Gastroesophageal sphincter (tissue), 4 donors: ENCODE results near the gene SLC47A2. TPM values are rescaled to one million over a fixed set of nuclear protein-coding genes. Genes with fewer than 3 reads are reported as not detected.
"Not testable (repeated sequence)": the region's sequence is repeated elsewhere in the genome, so short reads cannot be mapped to it uniquely, and the experiment has no call there.

Experiments
- ATAC-seq: fragments of 150-250 bp; one replicate; pipeline ENCODE4 v1.9.1; 2016; ENCODE audit warnings: mild to moderate bottlenecking, moderate library complexity
- H3K27ac ChIP-seq, 4 donors: fragments of 200-600 bp; sonication (generic) in 3 of 4; 1 replicate in 3 of 4; 2 replicates in 1 of 4; pipeline ENCODE4 v1.5.1; 2016 to 2019
- H3K27me3 ChIP-seq: fragments of 200-600 bp; sonication (generic); one replicate; pipeline ENCODE4 v1.5.1; 2019
- H3K36me3 ChIP-seq, 2 donors: fragments of 200-600 bp; sonication (generic); one replicate each; pipeline ENCODE4 v1.5.1; 2019; ENCODE audit warnings: control low read depth in 1 of 2
- H3K4me1 ChIP-seq, 3 donors: fragments of 200-600 bp; sonication (generic); 1 replicate in 2 of 3; 2 replicates in 1 of 3; pipeline ENCODE4 v1.5.1; 2016 to 2019; ENCODE audit warnings: control low read depth in 2 of 3
- H3K4me3 ChIP-seq, 2 donors: fragments of 200-600 bp; sonication (generic); one replicate each; pipeline ENCODE4 v1.5.1; 2019; ENCODE audit warnings: mild to moderate bottlenecking in 1 of 2, moderate library complexity in 1 of 2
- H3K9me3 ChIP-seq, 3 donors: fragments of 200-600 bp; sonication (generic); one replicate each; pipeline ENCODE4 v1.5.1; 2017 to 2019; ENCODE audit warnings: control low read depth in 2 of 3
- EP300 ChIP-seq: sonication (generic); formaldehyde crosslinking; IDR thresholded peaks from one replicate; pipeline ENCODE4 v1.6.1; 2017; ENCODE audit warnings: antibody characterized with exemption, mild to moderate bottlenecking
- POLR2A ChIP-seq, 2 donors: fragments of 450-650 bp; IDR thresholded peaks; one replicate each; pipeline ENCODE4 v1.6.1; 2017; ENCODE audit warnings: antibody characterized with exemption in 2 of 2, mild to moderate bottlenecking in 2 of 2, moderate library complexity in 1 of 2
- POLR2AphosphoS5 ChIP-seq: sonication (generic); formaldehyde crosslinking; IDR thresholded peaks from one replicate; pipeline ENCODE4 v1.6.1; 2017; ENCODE audit warnings: antibody characterized with exemption
- WGBS, 2 donors: methylation state at CpG; one replicate each; pipeline ENCODE4 v1.1.5; 2018; ENCODE audit warnings: low coverage in 1 of 2; 5-methylcytosine and 5-hydroxymethylcytosine counted together
- total RNA-seq, 4 donors: library from RNA; depleted of rRNA; stranded (reverse); fragments of >200 nt; gene quantifications; one replicate each; pipeline ENCODE4 v1.1.0, GENCODE V29; 2016
- TF ChIP-seq, protein P1 (sequence below), 4 experiments: fragments of 200-600 bp in 2 of 4; fragments of 450-650 bp in 2 of 4; sonication (generic) in 1 of 4; IDR thresholded peaks; one replicate each; pipeline ENCODE4 v1.5.1; 2017 to 2019; ENCODE audit warnings: antibody characterized with exemption in 4 of 4, mild to moderate bottlenecking in 2 of 4, moderate library complexity in 2 of 4

The SLC47A2 gene, protein sequence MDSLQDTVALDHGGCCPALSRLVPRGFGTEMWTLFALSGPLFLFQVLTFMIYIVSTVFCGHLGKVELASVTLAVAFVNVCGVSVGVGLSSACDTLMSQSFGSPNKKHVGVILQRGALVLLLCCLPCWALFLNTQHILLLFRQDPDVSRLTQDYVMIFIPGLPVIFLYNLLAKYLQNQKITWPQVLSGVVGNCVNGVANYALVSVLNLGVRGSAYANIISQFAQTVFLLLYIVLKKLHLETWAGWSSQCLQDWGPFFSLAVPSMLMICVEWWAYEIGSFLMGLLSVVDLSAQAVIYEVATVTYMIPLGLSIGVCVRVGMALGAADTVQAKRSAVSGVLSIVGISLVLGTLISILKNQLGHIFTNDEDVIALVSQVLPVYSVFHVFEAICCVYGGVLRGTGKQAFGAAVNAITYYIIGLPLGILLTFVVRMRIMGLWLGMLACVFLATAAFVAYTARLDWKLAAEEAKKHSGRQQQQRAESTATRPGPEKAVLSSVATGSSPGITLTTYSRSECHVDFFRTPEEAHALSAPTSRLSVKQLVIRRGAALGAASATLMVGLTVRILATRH
- not detected for total RNA-seq

DNA sequence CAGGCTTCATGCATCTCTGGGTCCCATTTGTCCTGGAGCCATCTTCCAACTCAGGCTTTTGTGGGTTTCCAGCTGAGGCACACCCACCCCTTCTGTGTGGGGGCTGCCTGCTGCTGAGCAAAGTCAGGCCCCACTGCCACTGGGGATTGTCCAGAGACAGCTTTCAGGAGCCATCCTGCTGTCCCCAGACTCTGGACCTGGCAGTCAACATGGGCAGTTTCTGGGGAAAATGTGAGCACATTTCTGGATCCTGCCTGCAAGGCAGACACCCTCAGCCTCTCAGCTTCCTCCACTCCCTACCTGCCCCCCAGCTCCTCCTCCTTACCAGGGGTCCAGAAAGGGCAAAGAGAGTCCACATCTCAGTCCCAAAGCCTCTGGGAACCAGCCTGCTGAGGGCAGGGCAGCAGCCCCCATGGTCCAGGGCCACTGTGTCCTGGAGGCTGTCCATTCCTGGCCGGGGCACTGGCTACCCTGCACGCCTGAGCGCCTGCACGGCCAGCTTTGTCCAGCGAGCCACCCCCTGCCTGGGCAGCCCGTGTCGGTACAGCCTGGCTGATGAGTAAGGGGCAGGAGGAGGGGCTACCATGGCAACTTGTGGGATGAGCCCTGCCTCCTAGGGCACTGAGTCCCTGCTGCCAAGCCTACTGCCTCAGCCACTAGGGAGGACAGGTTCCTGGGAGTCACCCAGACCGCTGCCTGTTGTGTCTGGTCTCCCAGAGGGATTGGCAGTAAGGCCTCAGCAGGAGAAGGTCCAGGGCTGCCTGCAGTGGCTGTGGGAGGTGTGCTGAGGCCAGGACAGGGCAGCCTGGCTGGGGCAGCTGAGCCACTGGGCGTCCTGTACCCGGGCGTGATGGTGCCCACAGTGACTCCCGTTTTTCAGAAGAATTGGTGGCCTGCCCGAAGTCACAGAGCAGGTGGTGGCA lies at the start of gene SLC47A2:
Gene SLC47A2 (minus strand): TSS at position 477 of the 923 bp plus-strand sequence. CDS start 29 bp downstream, at position 448.
- H3K27me3 ChIP-seq = no peaks in the 10 kb centered on the region
- H3K4me3 ChIP-seq = no peak within 1 kb of the TSS
- 56% methylated on average over 7 of the region's 13 CpGs; no CpG with 5 or more reads in 1 of the 2 donors for WGBS, 2 donors
- no peaks in the 10 kb centered on the region for H3K36me3 ChIP-seq
- peaks cover 0 to 5% (median 5%) of the 10 kb centered on the region in 3 donors for H3K4me1 ChIP-seq
- no peak within 1 kb of the TSS for H3K27ac ChIP-seq
- H3K9me3 ChIP-seq = no peaks in the 10 kb centered on the region
- ATAC-seq = no peak
- TF ChIP-seq EP300 (no peak), POLR2AphosphoS5 (no peak), POLR2A (IDR thresholded peaks at IDR 0.05) (no peak)
- TF ChIP-seq, protein P1, sequence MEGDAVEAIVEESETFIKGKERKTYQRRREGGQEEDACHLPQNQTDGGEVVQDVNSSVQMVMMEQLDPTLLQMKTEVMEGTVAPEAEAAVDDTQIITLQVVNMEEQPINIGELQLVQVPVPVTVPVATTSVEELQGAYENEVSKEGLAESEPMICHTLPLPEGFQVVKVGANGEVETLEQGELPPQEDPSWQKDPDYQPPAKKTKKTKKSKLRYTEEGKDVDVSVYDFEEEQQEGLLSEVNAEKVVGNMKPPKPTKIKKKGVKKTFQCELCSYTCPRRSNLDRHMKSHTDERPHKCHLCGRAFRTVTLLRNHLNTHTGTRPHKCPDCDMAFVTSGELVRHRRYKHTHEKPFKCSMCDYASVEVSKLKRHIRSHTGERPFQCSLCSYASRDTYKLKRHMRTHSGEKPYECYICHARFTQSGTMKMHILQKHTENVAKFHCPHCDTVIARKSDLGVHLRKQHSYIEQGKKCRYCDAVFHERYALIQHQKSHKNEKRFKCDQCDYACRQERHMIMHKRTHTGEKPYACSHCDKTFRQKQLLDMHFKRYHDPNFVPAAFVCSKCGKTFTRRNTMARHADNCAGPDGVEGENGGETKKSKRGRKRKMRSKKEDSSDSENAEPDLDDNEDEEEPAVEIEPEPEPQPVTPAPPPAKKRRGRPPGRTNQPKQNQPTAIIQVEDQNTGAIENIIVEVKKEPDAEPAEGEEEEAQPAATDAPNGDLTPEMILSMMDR (IDR thresholded peaks at IDR 0.05) = no peak

DNA sequence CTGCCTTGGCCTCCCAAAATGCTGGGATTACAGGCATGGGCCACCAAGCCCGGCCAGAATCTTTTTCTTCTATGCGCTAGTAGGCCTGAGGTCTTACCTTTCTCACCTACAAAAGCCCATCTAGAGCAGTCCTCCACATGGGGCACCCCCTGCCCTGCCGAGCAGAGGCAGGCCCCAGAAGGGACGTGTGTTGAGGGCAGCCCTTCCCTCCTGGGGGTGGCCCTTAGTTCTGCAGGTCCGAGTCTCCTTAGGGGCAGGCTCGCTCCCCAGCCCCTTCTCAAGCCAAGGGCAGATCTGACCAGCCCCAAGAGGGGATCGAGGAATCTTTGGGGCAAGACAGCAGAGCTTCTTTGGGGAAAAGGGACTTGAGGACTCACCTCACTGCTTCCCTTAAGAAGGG lies 49.6 kb upstream of the SLC47A2 start:
- Histone ChIP-seq H3K36me3 (peaks cover 0 to 4% of the 10 kb centered on the region in 2 donors), H3K9me3 (no peaks in the 10 kb centered on the region), H3K27me3 (peaks cover 16% of the 10 kb centered on the region), H3K4me3 (no peak overlapping the region), H3K4me1 (peaks cover 0 to 15% (median 0%) of the 10 kb centered on the region in 3 donors), H3K27ac (no peak overlapping the region)
- WGBS, 2 donors = 71% methylated on average over 1 of the region's 7 CpGs; no CpG with 5 or more reads in 1 of the 2 donors
- ATAC-seq = no peak
- TF ChIP-seq, protein P1 (IDR thresholded peaks at IDR 0.05) = no peak
- no peak for TF ChIP-seq POLR2A (IDR thresholded peaks at IDR 0.05)
- no peak for TF ChIP-seq EP300
- no peak for TF ChIP-seq POLR2AphosphoS5

DNA sequence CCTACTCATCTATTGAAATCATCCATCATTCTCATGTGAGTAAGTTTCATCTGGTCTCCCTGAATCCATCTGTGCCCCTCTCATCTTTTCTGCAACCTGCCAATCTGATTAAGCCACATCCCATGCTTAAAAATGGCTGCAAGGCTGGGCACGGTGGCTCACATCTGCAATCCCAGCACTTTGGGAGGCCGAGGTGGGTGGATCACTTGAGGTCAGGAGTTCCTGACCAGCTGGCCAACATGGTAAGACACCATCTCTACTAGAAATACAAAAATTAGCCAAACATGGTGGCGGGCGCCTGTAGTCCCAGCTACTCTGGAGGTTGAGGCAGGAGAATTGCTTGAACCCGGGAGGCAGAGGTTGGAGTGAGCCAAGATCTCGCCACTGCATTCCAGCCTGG lies 47.6 kb upstream of the SLC47A2 start:
- not testable (repeated sequence) for H3K9me3 ChIP-seq, H3K27ac ChIP-seq, H3K4me3 ChIP-seq, ATAC-seq, H3K36me3 ChIP-seq
- H3K27me3 ChIP-seq = peaks cover 16% of the 10 kb centered on the region
- peaks cover 0 to 15% (median 0%) of the 10 kb centered on the region in 3 donors for H3K4me1 ChIP-seq
- WGBS, 2 donors = 94% methylated on average over 4 of the region's 6 CpGs; no CpG with 5 or more reads in 1 of the 2 donors

DNA sequence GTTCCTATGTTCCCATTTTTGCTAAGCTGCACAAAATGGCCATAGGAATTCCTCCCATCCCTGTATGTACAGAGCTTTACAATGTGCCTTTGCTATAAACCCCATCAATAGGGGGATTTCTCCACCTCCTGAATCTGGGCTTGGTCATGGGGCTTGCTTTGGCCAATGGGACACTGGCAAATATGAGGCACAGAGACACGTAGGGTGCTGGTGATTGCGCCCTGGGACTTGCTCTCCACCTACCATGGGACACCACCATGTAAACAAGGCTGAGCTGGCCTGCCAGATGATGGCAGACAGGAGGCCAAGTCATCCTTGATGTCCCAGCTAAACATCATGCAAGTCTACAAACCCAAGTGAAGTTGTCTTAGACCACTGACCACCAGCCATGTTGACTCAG lies 47.0 kb upstream of the SLC47A2 start:
- Histone ChIP-seq H3K9me3 (no peaks in the 10 kb centered on the region), H3K27me3 (peaks cover 16% of the 10 kb centered on the region), H3K36me3 (no peaks in the 10 kb centered on the region), H3K4me3 (no peak overlapping the region), H3K4me1 (peaks cover 0 to 15% (median 0%) of the 10 kb centered on the region in 3 donors), H3K27ac (no peak overlapping the region)
- TF ChIP-seq POLR2A (IDR thresholded peaks at IDR 0.05) (no peak), EP300 (no peak), POLR2AphosphoS5 (no peak)
- TF ChIP-seq, protein P1 (IDR thresholded peaks at IDR 0.05) = no peak
- ATAC-seq = no peak
- WGBS, 2 donors = 90% methylated on average over 2 of the region's 2 CpGs; no CpG with 5 or more reads in 1 of the 2 donors

DNA sequence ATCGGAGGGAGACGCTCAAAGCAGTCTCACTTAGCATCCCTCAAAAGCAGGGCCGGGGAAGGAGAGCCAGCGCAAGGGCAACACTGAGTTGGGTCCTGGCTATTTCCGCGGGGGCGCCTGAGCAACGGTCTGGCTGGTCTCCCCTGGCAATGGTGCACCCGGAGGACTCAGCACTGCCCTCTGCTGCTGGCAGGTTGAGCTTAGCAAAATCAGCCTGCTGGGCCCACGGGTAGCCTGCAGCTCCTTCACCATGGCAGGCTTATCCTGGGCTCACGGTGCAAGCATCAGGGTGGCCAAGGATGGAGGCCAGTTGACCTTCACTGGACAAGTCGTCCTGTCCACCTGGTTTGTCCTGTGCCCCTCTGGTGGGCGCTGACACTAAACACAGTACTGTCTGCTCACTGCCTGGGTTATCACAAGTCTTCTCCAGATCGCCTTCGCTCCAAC lies 46.2 kb upstream of the SLC47A2 start:
- peaks cover 0 to 15% (median 0%) of the 10 kb centered on the region in 3 donors for H3K4me1 ChIP-seq
- 51 to 100% methylated on average over 2 to 6 of the region's 15 CpGs for WGBS, 2 donors
- no peak overlapping the region for H3K4me3 ChIP-seq
- H3K9me3 ChIP-seq = no peaks in the 10 kb centered on the region
- H3K36me3 ChIP-seq = no peaks in the 10 kb centered on the region
- no peak overlapping the region for H3K27ac ChIP-seq
- peaks cover 21% of the 10 kb centered on the region for H3K27me3 ChIP-seq
- ATAC-seq = peak; percentile 57
- TF ChIP-seq POLR2AphosphoS5 = no peak
- TF ChIP-seq, protein P1 (IDR thresholded peaks at IDR 0.05) = peak in 3 of 4 experiments; percentile 62 to 88 (median 81)
